Fibroblast of lung (primary cell): ENCODE measurements around the gene HMOX1. TPM values are rescaled to one million over a fixed set of nuclear protein-coding genes. Genes with fewer than 3 reads are reported as not detected.

Experiments
- DNase-seq, 2 donors: peaks; one replicate each; pipeline versions ENCODE4 v3.0.0 to v3.0.0-alpha.2; 2010; ENCODE audit warnings: low read depth in 2 of 2
- H2AFZ ChIP-seq: 2 replicates; pipeline ENCODE4 v1.5.1; 2012; ENCODE audit warnings: low read length, control low read depth, inconsistent platforms
- H3K27ac ChIP-seq: 2 replicates; pipeline ENCODE4 v1.5.1; 2011; ENCODE audit warnings: low read length, control low read depth; ENCODE audit not compliant: insufficient read depth
- H3K27me3 ChIP-seq: 2 replicates; pipeline ENCODE4 v1.5.1; 2011; ENCODE audit warnings: mild to moderate bottlenecking, low read length; ENCODE audit not compliant: control insufficient read depth, insufficient read depth
- H3K36me3 ChIP-seq: 2 replicates; pipeline ENCODE4 v1.5.1; 2011; ENCODE audit warnings: low read length; ENCODE audit not compliant: control insufficient read depth, insufficient read depth
- H3K4me1 ChIP-seq: 2 replicates; pipeline ENCODE4 v1.5.1; 2011; ENCODE audit warnings: low read length; ENCODE audit not compliant: control insufficient read depth, insufficient read depth; ENCODE audit errors: extremely low read depth
- H3K4me2 ChIP-seq: 2 replicates; pipeline ENCODE4 v1.5.1; 2011; ENCODE audit warnings: low read length, control low read depth; ENCODE audit not compliant: insufficient read depth; ENCODE audit errors: extremely low read depth
- H3K4me3 ChIP-seq, 4 experiments: fragments of 200-600 bp in 1 of 4; sonication (generic) in 1 of 4; replicated peaks in 1 of 4; 2 replicates each; pipeline ENCODE4 v1.5.1; 2011 to 2016; ENCODE audit warnings: low read length in 4 of 4, low read depth in 3 of 4, mild to moderate bottlenecking in 3 of 4, control low read depth in 2 of 4, inconsistent platforms in 1 of 4, mixed read lengths in 1 of 4; ENCODE audit not compliant: insufficient read depth in 1 of 4; ENCODE audit errors: control extremely low read depth in 1 of 4
- H3K79me2 ChIP-seq: 2 replicates; pipeline ENCODE4 v1.5.1; 2012; ENCODE audit warnings: mild to moderate bottlenecking, low read length, inconsistent platforms; ENCODE audit not compliant: control insufficient read depth, insufficient read depth
- H3K9ac ChIP-seq: 2 replicates; pipeline ENCODE4 v1.5.1; 2011; ENCODE audit warnings: mild to moderate bottlenecking, low read length, control low read depth; ENCODE audit not compliant: insufficient read depth
- H3K9me3 ChIP-seq: 2 replicates; pipeline ENCODE4 v1.5.1; 2012; ENCODE audit warnings: low read depth, low read length; ENCODE audit not compliant: control insufficient read depth, insufficient read depth
- H4K20me1 ChIP-seq: 2 replicates; pipeline ENCODE4 v1.5.1; 2011; ENCODE audit warnings: low read length; ENCODE audit not compliant: control insufficient read depth, insufficient read depth; ENCODE audit errors: extremely low read depth
- CTCF ChIP-seq, 2 donors: IDR thresholded peaks in 1 of 2; conservative IDR thresholded peaks in 1 of 2; 1 replicate in 1 of 2; 2 replicates in 1 of 2; pipeline ENCODE4 v1.5.1; 2011 to 2012; ENCODE audit warnings: low read length in 2 of 2, control low read depth in 1 of 2, inconsistent platforms in 1 of 2, low read depth in 1 of 2, mild to moderate bottlenecking in 1 of 2
- EZH2 ChIP-seq: IDR thresholded peaks from 2 replicates; pipeline ENCODE4 v1.5.1; 2012; ENCODE audit warnings: low read length, control low read depth, mild to moderate bottlenecking; ENCODE audit errors: missing control alignments
- polyA plus RNA-seq, 2 donors: library from polyadenylated mRNA; depleted of rRNA in 1 of 2; stranded (reverse) in 1 of 2; unstranded in 1 of 2; fragments of >200 nt; gene quantifications; 2 replicates each; pipeline ENCODE4 v1.2.1, GENCODE V29; 2011 to 2012; ENCODE audit warnings: missing spikeins in 1 of 2
- total RNA-seq: library from RNA; depleted of rRNA; stranded (reverse); fragments of >200 nt; gene quantifications from 2 replicates; pipeline ENCODE4 v1.2.1, GENCODE V29; 2014

Gene HMOX1
- total and polyA plus RNA-seq, 2 donors (not counting 1 experiment from before 2014, with no cell fraction given) = 58.9 to 243 TPM

DNA sequence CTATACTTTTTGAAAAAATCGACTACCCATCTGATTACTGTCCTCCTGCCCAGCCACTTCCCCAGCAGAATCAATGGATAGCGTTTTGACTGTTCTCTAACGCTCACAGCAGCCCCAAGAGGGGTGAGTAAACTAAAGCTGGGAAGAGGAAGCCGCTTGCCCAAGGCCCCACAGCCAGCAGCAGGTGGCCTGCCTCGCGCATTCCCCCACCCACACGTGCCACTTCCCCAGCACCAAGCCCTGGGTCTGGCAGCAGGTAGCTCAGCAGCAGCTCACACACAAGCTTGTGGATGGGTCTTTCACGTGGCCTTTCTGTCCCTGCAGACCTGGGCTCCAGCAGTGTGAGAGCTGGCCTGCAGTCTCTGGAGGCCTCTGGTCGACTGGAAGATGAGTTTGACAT is 46.9 kb upstream of the HMOX1 start:
- peaks cover 29% of the 10 kb centered on the region for H3K36me3 ChIP-seq
- H3K4me3 ChIP-seq = no peak overlapping the region

GRCh38 chr22:35335468-35335867 is 45.4 kb upstream of the HMOX1 start:
- no peaks in the 10 kb centered on the region for H3K27me3 ChIP-seq
- no peak overlapping the region for H3K4me2 ChIP-seq
- peaks cover 2% of the 10 kb centered on the region for H3K4me1 ChIP-seq
- H3K27ac ChIP-seq = no peak overlapping the region
- DNase-seq = no peak
- H3K4me3 ChIP-seq = no peak overlapping the region
- H3K9me3 ChIP-seq = no peaks in the 10 kb centered on the region
- H2AFZ ChIP-seq = no peak overlapping the region
- no peak overlapping the region for H3K9ac ChIP-seq
- peaks cover 27% of the 10 kb centered on the region for H3K36me3 ChIP-seq
- no peaks in the 10 kb centered on the region for H3K79me2 ChIP-seq
- no peaks in the 10 kb centered on the region for H4K20me1 ChIP-seq
- TF ChIP-seq EZH2 = no peak
- TF ChIP-seq CTCF (conservative IDR thresholded peaks at IDR 0.05 in 1 of 2, IDR thresholded peaks at IDR 0.05 in 1 of 2; ENCODE audit: low read depth in 1 of 2, low read length in 2 of 2) = no peak

More for the DNA sequence above, 46.9 kb upstream of the HMOX1 start:
- H3K27ac ChIP-seq = no peak overlapping the region
- H3K4me1 ChIP-seq = peaks cover 5% of the 10 kb centered on the region
- no peaks in the 10 kb centered on the region for H3K27me3 ChIP-seq
- no peaks in the 10 kb centered on the region for H3K9me3 ChIP-seq
- H3K79me2 ChIP-seq = no peaks in the 10 kb centered on the region
- no peak for TF ChIP-seq EZH2
- TF ChIP-seq CTCF (conservative IDR thresholded peaks at IDR 0.05 in 1 of 2, IDR thresholded peaks at IDR 0.05 in 1 of 2; ENCODE audit: low read depth in 1 of 2, low read length in 2 of 2) = no peak
- no peak overlapping the region for H2AFZ ChIP-seq
- no peak overlapping the region for H3K9ac ChIP-seq
- no peaks in the 10 kb centered on the region for H4K20me1 ChIP-seq
- H3K4me2 ChIP-seq = no peak overlapping the region
- DNase-seq = no peak

- no peaks in the 10 kb centered on the region for H3K4me1 ChIP-seq
- H3K4me2 ChIP-seq = no peak overlapping the region
- no peak overlapping the region for H2AFZ ChIP-seq
- H3K27ac ChIP-seq = no peak overlapping the region
- no peak for DNase-seq
- H4K20me1 ChIP-seq = no peaks in the 10 kb centered on the region
- H3K27me3 ChIP-seq = no peaks in the 10 kb centered on the region
- TF ChIP-seq CTCF (conservative IDR thresholded peaks at IDR 0.05 in 1 of 2, IDR thresholded peaks at IDR 0.05 in 1 of 2; ENCODE audit: low read depth in 1 of 2, low read length in 2 of 2) = no peak
- no peak for TF ChIP-seq EZH2
- no peak overlapping the region for H3K4me3 ChIP-seq
- H3K79me2 ChIP-seq = no peaks in the 10 kb centered on the region
- no peak overlapping the region for H3K9ac ChIP-seq
- no peaks in the 10 kb centered on the region for H3K9me3 ChIP-seq
- H3K36me3 ChIP-seq = peaks cover 27% of the 10 kb centered on the region
These were observed 44.7 kb upstream of the HMOX1 start for GRCh38 chr22:35335936-35336781.
